ENCODE measurements around the gene AGBL3. TPM values are rescaled to one million over a fixed set of nuclear protein-coding genes. Genes with fewer than 3 reads are reported as not detected.
"Not testable (repeated sequence)": the region's sequence is repeated elsewhere in the genome, so short reads cannot be mapped to it uniquely, and the experiment has no call there.

Gene AGBL3
- total and polyA plus RNA-seq, 4 donors = 0.67 to 3.1 (median 1.8) TPM

DNA sequence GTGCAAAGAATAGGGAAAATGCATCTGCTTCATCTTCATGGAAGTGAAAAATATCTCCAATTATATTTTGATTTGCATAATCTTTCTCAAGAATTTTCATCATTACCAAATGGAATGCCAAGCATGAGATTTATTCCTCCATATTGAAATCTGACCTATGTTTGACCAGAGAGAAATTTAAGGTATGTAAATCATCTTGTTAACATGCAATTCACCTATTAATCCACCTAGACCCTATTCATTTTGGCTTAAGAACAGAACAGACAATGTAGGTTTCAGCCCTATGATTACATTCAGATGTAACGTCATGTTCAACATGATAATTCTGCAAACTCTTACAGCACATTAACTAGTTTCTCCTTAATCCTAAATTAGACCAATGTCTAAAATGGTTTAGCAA, 130.8 kb downstream of the AGBL3 start:
- 97% methylated on average over 1 of the region's 1 CpG for WGBS

DNA sequence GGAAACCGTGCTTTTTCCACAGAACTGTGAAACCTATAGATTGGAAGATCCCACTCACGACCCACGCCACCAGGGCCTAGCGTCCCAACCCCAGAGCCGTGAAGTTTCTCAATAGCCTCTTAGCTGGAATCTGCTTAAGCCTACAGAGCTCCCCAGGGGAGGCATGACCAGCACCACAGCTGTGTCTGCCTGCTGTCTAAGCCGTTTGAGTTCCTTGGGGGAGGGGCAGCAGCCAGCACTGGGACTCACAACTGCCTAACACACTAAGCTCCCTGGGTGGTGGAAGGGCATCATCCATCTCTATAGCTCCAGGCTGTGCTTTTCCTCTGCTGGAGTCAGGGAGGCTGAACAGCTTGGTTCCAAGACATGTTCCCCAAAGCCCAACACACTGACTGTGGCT, 135.6 kb downstream of the AGBL3 start:
- whole genome bisulfite sequencing = 89% methylated on average over 6 of the region's 6 CpGs
- Histone ChIP-seq H3K4me3 (ENCODE audit: low read depth in 1 of 3, low read length in 3 of 3) (no peak overlapping the region), H3K36me3 (ENCODE audit: control insufficient read depth in 4 of 4, insufficient read depth in 3 of 4, low read depth in 1 of 4, low read length in 3 of 4) (no peaks in the 10 kb centered on the region), H3K4me1 (ENCODE audit: control insufficient read depth in 4 of 4, insufficient read depth in 4 of 4, low read length in 3 of 4) (no peaks in the 10 kb centered on the region), H3K27ac (ENCODE audit: low read depth in 1 of 2, low read length in 2 of 2) (no peak overlapping the region), H3K9me3 (ENCODE audit: control insufficient read depth in 4 of 4, low read length in 3 of 4) (no peaks in the 10 kb centered on the region), H3K9ac (ENCODE audit: low read depth in 1 of 2, low read length in 2 of 2) (no peak overlapping the region), H3K27me3 (ENCODE audit: control insufficient read depth in 4 of 4, insufficient read depth in 4 of 4, low read length in 3 of 4) (no peaks in the 10 kb centered on the region)
- no peak for DNase-seq (ENCODE audit: low spot score)
- TF ChIP-seq, protein P1, sequence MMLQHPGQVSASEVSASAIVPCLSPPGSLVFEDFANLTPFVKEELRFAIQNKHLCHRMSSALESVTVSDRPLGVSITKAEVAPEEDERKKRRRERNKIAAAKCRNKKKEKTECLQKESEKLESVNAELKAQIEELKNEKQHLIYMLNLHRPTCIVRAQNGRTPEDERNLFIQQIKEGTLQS (IDR thresholded peaks at IDR 0.05) = no peak
- no peak for TF ChIP-seq TAF1 (conservative IDR thresholded peaks at IDR 0.05)
- no peak for TF ChIP-seq RAD21 (IDR thresholded peaks at IDR 0.05)
- TF ChIP-seq JUND (IDR thresholded peaks at IDR 0.05) = no peak
- TF ChIP-seq, protein P2, sequence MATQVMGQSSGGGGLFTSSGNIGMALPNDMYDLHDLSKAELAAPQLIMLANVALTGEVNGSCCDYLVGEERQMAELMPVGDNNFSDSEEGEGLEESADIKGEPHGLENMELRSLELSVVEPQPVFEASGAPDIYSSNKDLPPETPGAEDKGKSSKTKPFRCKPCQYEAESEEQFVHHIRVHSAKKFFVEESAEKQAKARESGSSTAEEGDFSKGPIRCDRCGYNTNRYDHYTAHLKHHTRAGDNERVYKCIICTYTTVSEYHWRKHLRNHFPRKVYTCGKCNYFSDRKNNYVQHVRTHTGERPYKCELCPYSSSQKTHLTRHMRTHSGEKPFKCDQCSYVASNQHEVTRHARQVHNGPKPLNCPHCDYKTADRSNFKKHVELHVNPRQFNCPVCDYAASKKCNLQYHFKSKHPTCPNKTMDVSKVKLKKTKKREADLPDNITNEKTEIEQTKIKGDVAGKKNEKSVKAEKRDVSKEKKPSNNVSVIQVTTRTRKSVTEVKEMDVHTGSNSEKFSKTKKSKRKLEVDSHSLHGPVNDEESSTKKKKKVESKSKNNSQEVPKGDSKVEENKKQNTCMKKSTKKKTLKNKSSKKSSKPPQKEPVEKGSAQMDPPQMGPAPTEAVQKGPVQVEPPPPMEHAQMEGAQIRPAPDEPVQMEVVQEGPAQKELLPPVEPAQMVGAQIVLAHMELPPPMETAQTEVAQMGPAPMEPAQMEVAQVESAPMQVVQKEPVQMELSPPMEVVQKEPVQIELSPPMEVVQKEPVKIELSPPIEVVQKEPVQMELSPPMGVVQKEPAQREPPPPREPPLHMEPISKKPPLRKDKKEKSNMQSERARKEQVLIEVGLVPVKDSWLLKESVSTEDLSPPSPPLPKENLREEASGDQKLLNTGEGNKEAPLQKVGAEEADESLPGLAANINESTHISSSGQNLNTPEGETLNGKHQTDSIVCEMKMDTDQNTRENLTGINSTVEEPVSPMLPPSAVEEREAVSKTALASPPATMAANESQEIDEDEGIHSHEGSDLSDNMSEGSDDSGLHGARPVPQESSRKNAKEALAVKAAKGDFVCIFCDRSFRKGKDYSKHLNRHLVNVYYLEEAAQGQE (IDR thresholded peaks at IDR 0.05) = no peak

More for the DNA sequence above, 130.8 kb downstream of the AGBL3 start:
- H3K4me3 ChIP-seq (ENCODE audit: low read depth in 1 of 3, low read length in 3 of 3) = no peak overlapping the region
- no peaks in the 10 kb centered on the region for H3K36me3 ChIP-seq (ENCODE audit: control insufficient read depth in 4 of 4, insufficient read depth in 3 of 4, low read depth in 1 of 4, low read length in 3 of 4)
- no peak overlapping the region for H3K9ac ChIP-seq (ENCODE audit: low read depth in 1 of 2, low read length in 2 of 2)
- TF ChIP-seq, protein P2 (IDR thresholded peaks at IDR 0.05) = no peak
- TF ChIP-seq GABPA (IDR thresholded peaks at IDR 0.05 in 1 of 2, conservative IDR thresholded peaks at IDR 0.05 in 1 of 2) (no peak), FOXA1 (IDR thresholded peaks at IDR 0.05) (no peak), RXRA (IDR thresholded peaks at IDR 0.05) (no peak), YY1 (IDR thresholded peaks at IDR 0.05) (no peak), TAF1 (conservative IDR thresholded peaks at IDR 0.05) (no peak)
- TF ChIP-seq, protein P3, sequence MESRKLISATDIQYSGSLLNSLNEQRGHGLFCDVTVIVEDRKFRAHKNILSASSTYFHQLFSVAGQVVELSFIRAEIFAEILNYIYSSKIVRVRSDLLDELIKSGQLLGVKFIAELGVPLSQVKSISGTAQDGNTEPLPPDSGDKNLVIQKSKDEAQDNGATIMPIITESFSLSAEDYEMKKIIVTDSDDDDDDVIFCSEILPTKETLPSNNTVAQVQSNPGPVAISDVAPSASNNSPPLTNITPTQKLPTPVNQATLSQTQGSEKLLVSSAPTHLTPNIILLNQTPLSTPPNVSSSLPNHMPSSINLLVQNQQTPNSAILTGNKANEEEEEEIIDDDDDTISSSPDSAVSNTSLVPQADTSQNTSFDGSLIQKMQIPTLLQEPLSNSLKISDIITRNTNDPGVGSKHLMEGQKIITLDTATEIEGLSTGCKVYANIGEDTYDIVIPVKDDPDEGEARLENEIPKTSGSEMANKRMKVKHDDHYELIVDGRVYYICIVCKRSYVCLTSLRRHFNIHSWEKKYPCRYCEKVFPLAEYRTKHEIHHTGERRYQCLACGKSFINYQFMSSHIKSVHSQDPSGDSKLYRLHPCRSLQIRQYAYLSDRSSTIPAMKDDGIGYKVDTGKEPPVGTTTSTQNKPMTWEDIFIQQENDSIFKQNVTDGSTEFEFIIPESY (IDR thresholded peaks at IDR 0.05) = no peak
- no peak overlapping the region for H3K27ac ChIP-seq (ENCODE audit: low read depth in 1 of 2, low read length in 2 of 2)
- no peaks in the 10 kb centered on the region for H3K27me3 ChIP-seq (ENCODE audit: control insufficient read depth in 4 of 4, insufficient read depth in 4 of 4, low read length in 3 of 4)
- DNase-seq (ENCODE audit: low spot score) = no peak
- no peaks in the 10 kb centered on the region for H3K4me1 ChIP-seq (ENCODE audit: control insufficient read depth in 4 of 4, insufficient read depth in 4 of 4, low read length in 3 of 4)
- no peaks in the 10 kb centered on the region for H3K9me3 ChIP-seq (ENCODE audit: control insufficient read depth in 4 of 4, low read length in 3 of 4)

DNA sequence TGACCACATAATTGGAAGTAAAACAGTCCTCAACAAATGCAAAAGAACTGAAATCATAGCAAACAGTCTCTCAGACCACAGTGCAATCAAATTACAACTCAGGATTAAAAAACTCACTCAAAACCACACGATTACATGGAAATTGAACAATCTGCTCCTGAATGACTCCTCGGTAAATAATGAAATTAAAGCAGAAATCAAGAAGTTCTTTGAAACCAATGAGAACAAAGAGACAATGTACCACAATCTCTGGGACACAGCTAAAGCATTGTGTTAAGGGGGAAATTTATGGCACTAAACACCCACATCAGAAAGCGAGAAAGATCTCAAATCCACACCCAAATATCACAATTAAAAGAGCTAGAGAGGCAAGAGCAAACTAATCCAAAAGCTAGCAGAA, 138.3 kb downstream of the AGBL3 start:
- 92% methylated on average over 3 of the region's 3 CpGs for WGBS
- H3K4me1 ChIP-seq (ENCODE audit: control insufficient read depth in 4 of 4, insufficient read depth in 4 of 4, low read length in 3 of 4); H3K36me3 ChIP-seq (ENCODE audit: control insufficient read depth in 4 of 4, insufficient read depth in 3 of 4, low read depth in 1 of 4, low read length in 3 of 4); H3K9ac ChIP-seq (ENCODE audit: low read depth in 1 of 2, low read length in 2 of 2); H3K4me3 ChIP-seq (ENCODE audit: low read depth in 1 of 3, low read length in 3 of 3); H3K9me3 ChIP-seq (ENCODE audit: control insufficient read depth in 4 of 4, low read length in 3 of 4); DNase-seq (ENCODE audit: low spot score); H3K27me3 ChIP-seq (ENCODE audit: control insufficient read depth in 4 of 4, insufficient read depth in 4 of 4, low read length in 3 of 4); H3K27ac ChIP-seq (ENCODE audit: low read depth in 1 of 2, low read length in 2 of 2): not testable (repeated sequence)

Measured in liver (tissue), 9 donors.